HS-5 (cell line): ENCODE measurements around the gene TMX4.
"Not testable (repeated sequence)": the region's sequence is repeated elsewhere in the genome, so short reads cannot be mapped to it uniquely, and the experiment has no call there.

ENCODE experiments used
- DNase-seq: peaks from one replicate; pipeline ENCODE4 v3.0.0-alpha.2; 2012; ENCODE audit warnings: low read depth

Gene TMX4

DNA sequence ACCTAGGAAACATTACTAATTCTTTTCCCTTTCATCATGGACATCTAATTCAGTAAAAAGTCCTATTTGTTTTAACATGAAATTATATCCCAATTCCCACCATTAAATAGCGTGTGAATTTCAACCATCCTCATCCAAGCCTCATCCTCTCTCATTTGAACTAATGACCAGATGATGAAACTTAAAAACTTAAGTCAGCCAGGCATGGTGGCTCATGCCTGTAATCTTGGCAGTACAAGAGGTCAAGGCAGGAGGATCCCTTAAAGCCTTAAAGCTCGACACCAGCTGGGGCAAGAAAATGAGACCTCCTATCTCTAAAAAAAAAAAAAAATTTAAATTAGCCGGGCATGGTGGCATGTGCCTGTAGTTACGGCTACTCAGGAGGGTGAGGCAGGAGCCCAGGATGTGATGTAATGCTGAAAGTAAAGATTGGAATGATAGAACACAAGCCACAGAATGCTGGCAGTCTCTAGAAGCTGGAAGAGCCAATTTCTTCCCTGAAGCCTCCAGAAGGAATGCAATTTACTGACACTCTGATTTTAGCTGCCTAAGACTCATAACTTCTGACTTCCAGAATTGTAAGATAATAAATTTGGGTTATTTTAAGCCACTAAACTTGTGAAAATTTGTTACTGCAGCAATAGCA is 52.2 kb downstream of the TMX4 start:
- peak; percentile 22 for DNase-seq

- no peak for DNase-seq
Measured at GRCh38 chr20:7966176-7966575, 53.4 kb downstream of the TMX4 start.

DNA sequence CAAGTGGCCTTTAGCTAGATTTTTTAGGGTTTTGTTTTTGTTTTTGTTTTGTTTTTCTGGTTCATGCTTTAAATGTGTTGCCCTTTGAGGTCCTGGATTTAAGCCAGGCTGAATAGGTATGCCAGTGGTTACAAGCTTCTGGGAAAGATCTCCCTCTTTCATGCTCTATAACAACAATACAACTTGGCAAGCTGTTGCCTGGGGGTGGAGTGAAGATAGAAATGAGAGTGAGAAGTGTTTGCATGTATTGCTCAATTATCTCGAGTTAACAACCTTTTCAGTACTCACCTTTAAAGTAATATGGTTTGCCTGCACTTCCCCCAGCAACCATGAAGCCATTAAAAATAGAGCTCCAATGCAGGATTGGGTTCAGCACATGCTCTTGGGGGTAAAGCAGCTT is 60.1 kb downstream of the TMX4 start:
- DNase-seq = no peak

- not testable (repeated sequence) for DNase-seq
Measured at GRCh38 chr20:7956561-7956960, 63.0 kb downstream of the TMX4 start.

- DNase-seq = no peak
Measured at GRCh38 chr20:7950387-7950786, 69.2 kb downstream of the TMX4 start.

GRCh38 chr20:7943891-7944290 is 75.7 kb downstream of the TMX4 start:
- DNase-seq = no peak

GRCh38 chr20:7940341-7940740 is 79.2 kb downstream of the TMX4 start, which contains the start of gene HAO1:
Gene HAO1 (minus strand): TSS chr20:7940458. CDS start chr20:7940422, 36 bp downstream.
- no peak for DNase-seq

GRCh38 chr20:7939663-7940062 is 79.9 kb downstream of the TMX4 start:
- no peak for DNase-seq

DNA sequence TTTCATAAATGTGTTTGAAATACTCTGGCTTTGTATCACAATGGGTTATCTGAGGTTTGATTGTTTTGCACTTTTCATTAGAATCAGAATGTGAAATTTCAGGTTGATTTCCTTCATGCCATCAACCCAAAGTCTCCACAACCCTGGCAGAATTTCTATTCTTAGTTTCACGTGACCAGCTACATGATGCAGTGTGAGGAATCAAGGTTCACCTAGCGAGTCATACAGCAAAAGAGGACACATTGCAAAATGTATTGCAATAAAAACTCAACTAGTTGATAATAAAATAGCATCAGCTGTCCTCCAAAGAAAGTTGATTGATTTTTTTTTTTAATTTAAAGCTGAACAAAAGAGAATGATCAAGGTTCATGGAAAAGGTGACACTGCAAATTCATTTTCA is 81.5 kb downstream of the TMX4 start:
- no peak for DNase-seq

DNA sequence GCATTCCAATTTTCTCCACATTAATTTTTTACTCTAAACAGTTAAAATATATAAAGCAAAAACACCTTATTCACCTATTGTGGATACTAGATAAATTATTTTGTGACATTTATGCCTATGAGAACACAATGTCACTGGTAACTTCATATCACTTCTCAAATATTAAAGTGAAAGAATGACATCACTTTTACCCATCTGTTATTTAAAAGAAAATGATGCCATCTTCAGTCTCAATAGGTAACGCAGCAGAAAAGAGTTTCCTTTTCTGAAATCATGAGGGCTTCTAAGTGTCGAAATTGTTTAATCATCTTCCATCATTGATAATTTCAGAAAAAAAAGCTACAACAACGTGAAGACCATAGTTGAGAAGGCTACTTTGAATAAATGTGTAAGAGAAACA is 82.2 kb downstream of the TMX4 start:
- DNase-seq = no peak

DNA sequence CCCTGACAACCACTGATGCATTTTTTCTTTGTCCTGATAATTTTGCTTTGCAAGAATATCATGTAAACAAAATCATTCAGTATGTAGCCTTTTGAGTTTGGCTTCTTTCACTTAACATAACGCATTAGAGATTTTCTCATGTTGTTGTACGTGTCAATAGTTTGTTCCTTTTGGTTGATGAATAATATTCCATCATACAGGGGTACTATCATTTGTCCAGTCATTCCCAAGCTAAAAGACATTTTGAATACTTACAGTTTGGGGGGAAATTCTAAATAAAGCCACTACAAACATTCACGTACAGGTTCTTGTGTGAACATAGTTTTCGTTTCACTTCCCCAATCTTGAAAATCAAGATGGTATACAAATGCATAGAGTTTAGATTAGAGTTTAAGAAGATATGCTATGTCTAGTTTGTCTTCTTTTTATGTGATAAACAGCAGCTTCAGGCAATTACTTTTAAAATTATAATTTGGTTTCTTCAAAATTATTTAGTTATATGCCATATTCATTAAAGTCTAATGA is 84.5 kb downstream of the TMX4 start:
- no peak for DNase-seq

DNA sequence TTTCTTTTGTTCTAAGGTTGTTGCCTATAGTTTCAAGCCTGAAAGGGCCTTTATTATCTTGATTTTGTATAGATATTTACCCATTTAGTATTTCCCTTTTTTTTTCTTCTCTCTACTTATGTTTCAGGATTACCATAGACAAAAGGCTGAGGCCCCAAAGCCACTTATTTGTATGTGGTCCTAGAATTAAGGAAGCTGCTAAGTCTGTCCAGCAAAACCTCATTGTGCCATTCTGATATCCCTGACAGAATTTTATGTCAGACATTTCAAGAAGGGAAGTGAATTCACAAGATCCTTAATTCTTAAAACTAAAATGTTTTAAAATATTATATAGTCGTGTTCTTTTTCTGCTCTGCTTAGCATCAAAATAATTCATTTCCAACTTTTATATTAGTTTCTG is 86.2 kb downstream of the TMX4 start:
- DNase-seq = no peak

- no peak for DNase-seq
Measured at GRCh38 chr20:7930343-7930742, 89.2 kb downstream of the TMX4 start.
